HG03521 (cell line): Measurements from ENCODE around the gene AMFR.
"Not testable (repeated sequence)": the region's sequence is repeated elsewhere in the genome, so short reads cannot be mapped to it uniquely, and the experiment has no call there.

ENCODE experiments used
- ATAC-seq: cut with Tn5 transposase; IDR thresholded peaks from one replicate; pipeline ENCODE4 v1.9.1; 2021; ENCODE audit warnings: mild to moderate bottlenecking, moderate library complexity; ENCODE audit not compliant: unreplicated experiment

AMFR gene

DNA sequence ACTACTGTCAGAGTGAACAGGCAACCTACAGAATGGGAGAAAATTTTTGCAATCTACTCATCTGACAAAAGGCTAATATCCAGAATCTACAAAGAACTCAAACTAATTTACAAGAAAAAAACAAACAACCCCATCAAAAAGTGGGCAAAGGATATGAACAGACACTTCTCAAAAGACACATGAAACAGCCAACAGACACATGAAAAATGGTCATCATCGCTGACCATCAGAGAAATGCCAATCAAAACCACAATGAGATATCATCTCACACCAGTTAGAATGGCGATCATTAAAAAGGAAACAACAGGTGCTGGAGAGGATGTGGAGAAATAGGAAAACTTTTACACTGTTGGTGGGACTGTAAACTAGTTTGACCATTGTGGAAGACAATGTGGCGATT, 28.6 kb downstream of the AMFR start:
- ATAC-seq, result not testable (repeated sequence)

DNA sequence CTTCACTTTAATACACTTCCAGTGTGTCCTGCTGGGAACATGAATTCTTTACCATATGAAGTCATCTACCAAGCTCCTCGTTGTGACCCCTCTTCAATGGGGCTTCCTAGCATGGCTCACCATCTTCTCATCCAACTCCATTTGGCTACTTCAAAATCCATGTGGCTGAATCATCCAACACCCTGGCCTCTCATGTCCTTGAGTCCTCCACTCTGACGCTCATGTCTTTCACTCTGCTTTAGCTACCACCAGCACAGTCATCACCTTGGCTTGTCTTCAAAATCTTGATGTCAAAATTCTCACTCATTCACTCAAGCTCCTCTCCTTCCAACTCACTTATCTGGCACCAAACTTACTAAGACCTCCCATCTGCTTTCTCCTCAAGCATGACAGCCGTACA, 35.8 kb downstream of the AMFR start:
- ATAC-seq, result no peak

DNA sequence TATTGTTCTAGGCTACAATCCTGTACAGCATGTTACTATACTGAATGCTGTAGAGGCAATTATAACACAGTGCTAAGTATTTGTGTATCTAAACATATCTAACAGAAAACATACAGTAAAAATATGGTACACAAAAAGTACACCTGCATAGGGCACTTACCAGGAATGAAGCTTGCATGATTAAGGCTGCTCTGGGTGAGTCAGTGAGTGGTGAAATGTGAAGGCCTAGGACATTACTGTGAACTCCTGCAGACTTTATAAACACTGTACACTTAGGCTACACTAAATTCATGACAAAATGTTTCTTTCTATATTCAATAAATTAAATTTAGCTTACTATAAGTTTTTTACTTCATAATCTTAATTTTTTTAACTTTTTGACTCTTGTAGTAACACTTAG, 37.1 kb downstream of the AMFR start:
- ATAC-seq, result no peak

DNA sequence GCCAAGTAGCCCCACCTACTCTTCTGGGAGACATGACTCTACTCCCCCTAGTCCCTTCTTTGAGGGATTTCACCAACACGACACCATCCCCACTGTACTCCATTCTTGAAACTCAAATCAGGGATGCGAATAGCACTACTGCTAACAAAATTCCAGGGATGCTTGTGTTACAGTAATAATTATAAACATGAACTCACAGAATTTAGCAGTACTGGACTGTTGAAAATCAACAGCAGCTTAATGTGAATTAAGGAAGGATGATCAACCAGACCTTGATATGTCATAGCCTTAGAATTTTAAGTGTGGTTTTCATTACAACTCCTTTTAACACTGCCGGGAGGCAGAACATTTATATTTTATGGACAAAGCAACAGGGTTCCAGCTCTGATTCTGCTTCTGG, 37.9 kb downstream of the AMFR start:
- no peak for ATAC-seq

DNA sequence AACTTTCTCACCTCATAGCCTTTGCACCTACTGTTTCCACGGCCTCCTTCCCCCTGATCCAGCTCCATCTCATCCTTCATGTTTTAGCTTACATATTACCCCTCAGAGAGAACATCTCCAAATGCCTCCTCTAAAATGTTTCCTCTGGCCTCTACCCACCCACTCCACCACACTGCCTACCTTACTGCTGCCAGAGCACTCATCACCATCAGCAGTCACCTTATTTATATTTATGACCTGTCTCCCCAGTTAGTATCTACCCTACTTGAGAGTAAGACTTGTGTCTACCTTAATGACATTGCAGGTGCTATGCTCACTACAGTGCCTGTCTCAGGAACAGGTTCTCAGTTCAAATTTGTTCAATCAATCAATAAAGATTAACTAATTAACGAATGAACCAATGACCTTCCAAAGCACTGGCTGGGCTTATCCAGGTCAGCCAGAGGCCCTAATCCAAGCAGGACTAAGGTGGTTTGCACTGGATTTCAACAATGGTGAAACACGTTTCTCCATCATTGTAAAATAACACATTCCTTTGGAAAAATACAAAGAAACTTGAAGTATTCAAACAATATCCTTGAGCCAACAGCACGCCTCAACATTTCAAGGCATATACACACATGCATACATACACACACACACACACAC, 41.1 kb downstream of the AMFR start:
- ATAC-seq, result no peak

DNA sequence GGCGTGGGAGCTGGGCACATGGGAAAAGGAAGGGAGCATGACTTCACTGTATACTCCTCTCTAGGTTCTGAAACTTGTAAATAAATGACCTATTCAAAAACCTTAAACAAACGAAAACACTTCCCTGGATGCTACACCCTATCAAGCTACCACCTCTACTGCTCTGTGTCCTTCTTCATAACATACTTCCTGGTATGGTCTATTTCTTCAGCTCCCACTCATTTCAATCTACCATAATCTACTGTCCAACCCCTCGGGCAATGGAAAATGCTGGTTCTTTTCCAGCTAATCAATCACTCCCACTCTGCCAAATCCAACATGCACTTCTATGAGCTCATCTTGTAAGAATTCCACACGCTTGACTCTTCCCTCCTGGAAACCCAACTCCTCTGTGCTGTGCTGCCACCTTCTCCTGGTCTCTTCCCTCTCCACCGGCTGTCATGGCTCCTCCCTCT, 42.4 kb downstream of the AMFR start:
- ATAC-seq, result no peak

DNA sequence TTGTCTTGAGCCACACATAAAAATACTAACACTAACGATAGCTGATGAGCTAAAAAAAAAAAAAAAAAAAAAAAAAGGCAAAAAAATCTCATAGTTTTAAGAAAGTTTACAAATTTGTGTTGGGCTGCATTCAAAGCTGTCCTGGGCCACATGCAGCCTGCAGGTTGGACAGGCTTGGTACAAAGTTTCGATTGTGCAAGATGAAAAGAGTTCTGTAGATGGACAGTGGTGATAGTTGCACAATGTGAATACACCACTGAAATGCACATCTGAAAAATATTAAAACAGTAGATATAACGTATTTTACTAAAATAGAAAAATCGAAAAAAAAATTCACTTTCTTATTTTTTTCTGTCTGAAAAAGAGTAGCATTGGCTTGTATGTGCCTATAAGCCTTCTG, 42.9 kb downstream of the AMFR start:
- ATAC-seq, result no peak

DNA sequence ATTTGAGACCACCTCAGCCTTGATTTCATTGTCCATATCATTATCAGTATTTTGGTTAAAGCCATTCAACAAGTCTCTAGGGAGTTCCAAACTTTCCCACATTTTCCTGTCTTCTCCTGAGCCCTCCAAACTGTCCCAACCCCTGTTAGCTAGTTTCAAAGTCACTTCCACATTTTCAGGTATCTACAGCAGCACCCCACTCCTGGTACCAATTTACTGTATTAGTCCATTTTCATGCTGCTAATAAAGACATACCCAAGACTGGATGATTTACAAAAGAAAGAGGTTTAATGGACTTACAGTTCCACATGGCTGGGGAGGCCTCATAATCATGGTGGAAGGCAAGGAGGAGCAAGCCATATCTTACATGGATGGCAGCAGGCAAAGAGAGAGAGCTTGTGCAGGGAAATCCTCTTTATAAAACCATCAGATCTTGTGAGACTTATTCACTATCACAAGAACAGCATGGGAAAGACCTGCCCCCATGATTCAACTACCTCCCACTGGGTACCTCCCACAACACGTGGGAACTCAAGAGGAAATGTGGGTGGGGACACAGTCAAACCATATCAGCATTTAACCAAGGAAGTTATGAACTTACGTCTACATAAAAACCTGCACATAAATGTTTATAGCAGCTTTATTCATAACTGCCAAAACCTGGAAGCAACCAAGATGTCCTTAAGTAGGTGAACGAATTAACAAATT, 44.4 kb downstream of the AMFR start:
- ATAC-seq, result not testable (repeated sequence)

DNA sequence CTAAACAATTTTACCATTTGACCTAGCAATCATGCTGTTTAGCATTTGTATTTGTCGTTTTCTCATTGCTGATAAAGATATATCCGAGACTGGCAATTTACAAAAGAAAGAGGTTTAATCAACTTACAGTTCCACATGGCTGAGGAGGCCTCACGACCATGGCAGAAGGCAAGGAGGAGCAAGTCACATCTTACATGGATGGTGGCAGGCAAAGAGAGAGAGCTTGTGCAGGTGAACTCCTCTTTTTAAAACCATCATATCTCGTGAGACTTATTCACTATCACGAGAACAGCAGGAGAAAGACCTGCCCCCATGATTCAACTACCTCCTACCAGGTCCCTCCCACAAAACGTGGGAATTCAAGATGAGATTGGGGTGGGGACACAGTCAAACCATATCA, 46.3 kb downstream of the AMFR start:
- not testable (repeated sequence) for ATAC-seq

DNA sequence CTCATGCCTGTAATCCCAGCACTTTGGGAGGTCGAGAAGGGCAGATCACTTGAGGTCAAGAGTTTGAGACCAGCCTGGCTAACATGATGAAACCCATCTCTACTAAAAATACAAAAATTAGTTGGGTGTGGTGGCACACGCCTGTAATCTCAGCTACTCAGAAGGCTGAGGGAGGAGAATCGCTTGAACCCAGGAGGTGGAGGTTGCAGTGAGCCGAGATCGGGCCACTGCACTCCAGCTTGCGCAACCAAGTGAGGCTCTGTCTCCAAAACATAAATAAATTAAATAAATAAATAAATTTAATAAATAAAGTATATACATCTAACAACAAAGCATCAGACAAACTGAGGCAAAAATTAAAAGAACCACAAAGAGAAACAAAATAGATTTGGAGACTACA, 49.6 kb downstream of the AMFR start:
- ATAC-seq, result not testable (repeated sequence)

DNA sequence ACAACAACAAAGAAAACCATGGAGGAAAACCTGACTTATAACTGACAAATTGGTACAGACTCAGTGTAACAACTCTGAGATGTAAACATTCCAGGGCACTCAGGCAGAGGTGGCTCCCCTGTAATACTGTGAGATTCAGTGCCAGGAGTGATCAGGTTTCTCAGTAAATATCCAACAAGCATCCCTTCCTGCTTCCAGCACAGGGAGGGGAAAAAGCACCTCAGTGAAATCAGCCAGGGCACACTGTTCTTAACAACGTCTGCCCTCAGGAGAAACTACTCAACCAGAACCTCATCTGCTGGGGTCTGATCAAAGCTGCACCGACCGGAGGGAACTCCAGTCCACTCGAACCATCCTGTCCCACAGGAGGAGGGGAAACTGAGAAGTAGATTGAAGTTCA, 52.3 kb downstream of the AMFR start:
- no peak for ATAC-seq

DNA sequence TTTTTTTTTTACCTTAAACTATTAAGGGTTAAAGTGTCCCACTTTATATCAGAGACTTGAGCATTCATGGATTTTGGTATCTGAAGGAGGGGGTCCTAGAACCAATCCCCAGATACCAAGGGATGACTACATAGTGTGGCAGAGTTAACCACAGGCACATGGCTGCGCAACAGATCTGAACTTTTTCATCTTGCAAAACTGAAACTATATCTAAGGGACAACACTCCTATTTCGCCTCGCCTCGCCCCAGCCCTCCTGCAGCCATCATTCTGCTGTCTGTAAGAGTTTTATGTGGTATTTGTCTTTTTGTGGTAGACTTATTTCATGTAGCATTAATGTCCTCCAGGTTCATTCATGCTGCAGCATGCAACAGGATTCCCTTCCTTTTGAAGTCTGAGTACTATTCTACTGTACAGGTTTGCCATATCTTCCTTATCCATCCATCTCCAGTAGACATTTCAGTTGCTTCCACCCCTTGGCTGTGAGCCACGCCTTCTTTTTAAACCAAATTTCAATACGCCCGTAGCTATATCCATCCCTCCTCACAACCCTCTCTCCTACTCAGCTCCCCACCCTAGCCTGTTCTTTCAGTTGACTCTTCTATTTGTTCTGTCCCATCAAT, 53.2 kb downstream of the AMFR start:
- ATAC-seq, result no peak

DNA sequence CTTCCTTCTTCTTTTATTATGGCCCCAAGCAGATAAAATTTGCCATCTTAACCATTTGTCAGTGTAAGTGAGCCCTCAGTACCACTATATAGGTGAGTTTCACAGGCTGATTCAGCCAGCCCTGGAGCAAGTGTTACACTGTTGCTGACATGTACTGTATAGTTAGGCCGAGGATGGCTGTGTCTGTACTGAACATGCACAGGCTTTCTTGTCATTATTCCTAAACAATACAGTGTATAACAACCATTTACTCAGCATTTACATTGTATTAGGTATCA, 53.7 kb downstream of the AMFR start:
- ATAC-seq, result no peak

DNA sequence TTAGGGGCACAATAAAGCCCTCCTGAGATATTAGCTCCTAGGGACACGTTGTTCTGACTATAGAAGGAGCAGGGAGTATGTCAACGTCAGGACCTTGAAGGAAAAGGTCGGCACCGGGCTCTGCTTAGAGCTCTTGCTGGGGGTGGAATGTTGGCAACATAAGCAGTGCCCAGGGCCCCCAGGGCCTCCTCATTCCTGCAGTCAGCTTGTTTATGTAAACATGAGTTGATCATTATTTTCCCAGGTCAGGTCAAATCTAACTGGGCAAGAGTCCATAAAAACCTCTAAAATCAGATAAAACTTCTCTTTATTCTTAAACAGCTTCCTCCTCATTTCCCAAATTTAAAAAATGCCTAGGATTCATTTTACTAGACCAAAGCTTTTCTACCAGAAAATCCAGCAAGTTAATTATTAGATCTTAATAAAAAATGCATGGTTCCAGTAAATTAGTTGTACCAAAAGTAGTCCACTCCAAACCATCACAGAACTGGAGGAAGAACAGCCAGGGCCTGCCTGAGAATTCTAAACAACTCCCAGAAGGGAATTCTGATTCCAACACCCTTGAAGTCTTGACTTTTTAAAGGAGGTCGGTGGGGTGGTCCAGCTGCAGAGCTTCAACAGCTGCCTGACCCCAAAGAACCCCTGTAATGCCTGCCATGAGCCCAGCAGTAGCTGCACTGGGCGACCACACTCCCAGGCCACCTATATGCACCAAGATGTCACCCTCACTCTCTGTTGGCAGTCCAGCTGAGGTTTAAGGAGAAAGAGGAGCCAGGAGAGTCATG, 54.3 kb downstream of the AMFR start:
- ATAC-seq, result no peak

DNA sequence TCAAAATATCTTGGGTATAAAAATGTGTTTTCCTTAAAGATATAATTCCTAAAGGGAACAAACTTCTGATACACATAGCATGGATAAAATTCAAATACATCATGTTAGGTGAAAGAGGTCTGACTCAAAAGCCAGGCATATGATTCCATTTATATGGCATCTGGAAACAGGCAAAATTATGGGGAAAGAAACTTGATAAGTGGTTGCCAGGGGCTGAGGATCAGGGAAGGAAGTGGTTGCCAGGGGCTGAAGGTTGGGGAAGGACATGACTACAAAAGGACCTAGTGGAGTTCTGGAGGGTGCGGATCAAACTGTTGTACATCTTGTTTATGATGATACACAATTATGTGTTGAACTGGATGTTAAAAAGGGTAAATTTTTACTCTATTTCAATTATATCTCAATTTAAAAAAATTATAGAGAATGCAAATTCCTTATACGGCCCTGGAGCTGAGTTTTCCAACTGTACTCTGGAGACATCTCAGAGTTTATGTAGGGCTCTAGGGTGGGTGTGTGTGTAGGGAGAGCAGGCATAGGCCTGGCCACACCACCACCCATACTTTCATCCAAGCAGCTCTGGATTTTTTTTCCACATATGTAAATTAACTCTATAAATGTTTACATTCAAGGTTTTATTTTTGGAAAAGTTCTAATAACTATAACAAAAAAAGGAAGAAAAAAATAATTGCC, 55.0 kb downstream of the AMFR start:
- ATAC-seq, result no peak

DNA sequence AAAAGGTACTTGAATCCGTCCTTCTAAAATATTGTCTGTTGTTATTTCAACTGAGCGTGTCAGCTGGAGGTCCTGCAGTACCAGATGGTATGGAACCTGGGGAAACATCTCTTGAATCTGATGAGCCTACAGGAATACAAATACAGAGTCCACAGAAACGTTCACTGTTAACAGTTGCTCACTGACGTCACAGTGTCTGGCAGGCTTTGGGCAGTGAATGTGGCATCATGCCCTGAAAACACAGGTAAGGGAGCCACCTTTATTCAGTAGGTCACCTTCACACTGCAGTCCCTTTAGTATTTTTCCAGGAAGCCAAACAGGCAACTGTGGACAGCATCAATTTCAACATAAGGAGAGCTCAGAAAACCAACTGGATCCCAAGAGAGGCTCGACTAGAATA, 56.1 kb downstream of the AMFR start:
- ATAC-seq, result no peak

DNA sequence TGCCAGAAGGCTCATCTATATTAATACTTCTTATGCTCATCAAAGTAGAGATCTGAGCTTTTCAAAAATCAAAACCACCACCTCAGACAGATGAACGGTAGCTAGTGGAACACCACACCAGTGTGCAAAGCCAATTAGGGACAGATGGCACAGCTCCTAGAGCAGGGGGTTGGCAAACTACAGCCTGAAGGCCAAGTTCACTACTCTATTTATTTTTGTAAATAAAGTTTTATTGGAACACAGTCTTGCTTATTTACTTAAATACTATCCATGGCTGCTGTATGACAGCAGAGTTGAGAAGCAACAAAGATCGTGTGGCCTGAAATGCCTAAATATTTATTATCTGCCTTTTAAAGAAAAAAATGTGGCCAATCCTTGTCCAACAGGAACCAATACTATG, 56.8 kb downstream of the AMFR start:
- no peak for ATAC-seq

DNA sequence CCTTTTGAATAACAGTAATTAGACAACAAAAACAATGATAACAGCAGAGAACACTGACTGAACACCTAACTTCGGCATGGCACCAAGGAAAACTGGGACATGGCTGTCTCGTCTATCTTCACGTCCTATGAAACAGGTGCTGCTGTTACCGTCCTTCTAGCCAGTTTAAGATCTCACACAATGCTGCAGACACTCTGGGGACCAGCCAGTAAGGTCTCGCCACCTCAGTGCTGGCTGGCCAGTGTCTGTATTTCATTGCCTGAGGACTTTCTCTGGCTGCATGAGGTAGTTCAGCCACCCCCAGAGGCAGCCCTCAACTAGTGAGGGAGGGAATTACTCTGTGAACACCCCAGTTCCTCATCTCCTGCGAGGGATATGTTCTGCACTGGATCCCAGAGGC, 57.6 kb downstream of the AMFR start:
- no peak for ATAC-seq

DNA sequence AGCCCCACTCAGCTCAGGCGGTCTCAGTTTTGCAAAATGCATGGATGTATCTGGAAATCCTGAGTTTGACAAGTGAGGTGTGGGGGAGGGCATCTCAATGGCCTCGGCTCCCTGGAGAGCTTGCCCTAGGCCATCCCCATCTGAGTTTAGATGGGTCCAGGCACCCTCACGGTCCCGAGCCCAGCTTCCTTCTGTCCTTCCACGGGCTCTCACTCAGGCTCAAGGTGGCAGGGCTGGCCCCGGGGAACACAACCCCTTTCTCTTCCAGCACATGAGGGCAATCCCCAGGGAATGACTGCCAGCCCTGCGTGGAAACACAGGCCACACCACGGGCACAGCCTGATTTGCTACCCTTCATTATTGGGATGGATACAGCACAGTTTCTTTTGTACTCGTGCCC, 58.4 kb downstream of the AMFR start:
- no peak for ATAC-seq

DNA sequence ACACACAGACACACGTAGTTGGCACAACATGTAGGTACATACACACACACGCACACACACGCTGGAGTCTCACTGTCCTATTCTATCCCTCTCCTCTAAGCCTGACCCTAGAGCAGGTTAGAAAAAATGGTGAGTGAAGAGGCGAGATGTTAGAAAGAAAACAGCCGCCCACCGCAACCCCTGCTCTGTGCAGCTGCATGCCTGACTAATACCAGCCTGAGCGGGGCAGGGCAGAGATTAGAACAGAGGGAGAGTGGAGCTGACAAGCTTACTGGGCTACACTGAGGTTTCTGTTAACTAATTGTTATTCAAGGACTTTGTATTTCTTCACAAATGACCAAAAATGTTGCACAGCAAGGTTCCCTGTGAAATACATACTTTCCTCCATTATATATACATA, 59.8 kb downstream of the AMFR start:
- ATAC-seq, result no peak

DNA sequence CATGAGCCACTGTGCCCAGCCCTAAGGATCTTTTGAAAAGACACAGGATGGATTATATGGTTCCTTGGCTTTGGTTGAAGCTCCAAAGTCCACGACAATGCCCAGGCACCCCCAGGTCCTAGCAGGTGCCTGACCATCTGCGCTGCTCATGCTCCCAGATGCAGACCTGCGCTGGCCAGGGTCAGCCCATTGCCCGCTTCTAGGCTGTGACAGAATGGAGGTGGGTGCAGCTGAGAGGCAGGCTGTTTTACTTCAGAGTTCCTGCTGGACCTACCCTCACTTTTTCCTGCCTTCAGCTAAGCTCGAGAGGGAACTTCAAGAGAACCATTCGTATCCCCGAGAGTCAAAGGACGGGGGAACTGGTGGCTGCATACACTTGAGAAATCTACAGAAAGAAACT, 60.5 kb downstream of the AMFR start:
- no peak for ATAC-seq
